Ureter (tissue), 1 donor: ENCODE measurements around the gene ANKRD33. TPM values are rescaled to one million over a fixed set of nuclear protein-coding genes. Genes with fewer than 3 reads are reported as not detected.

ENCODE experiments used
- DNase-seq: peaks from one replicate; pipeline ENCODE4 v3.0.0-alpha.2; 2020; ENCODE audit warnings: low spot score
- total RNA-seq: library from RNA; stranded (reverse); gene quantifications from one replicate; pipeline ENCODE4 v1.2.4, GENCODE V29; 2023
- donor health status: DM: yes; HTN: yes; CAD: no.

ANKRD33 gene
- not detected for total RNA-seq

- DNase-seq: no peak
Observed at GRCh38 chr12:51887476-51888315, at the start of gene ANKRD33. TSS of gene ANKRD33 (plus strand) at chr12:51888103. CDS start at chr12:51888187, 84 bp downstream.

GRCh38 chr12:51838762-51839161 is 49.1 kb upstream of the ANKRD33 start:
- no peak for DNase-seq

GRCh38 chr12:51839310-51839947 is 48.5 kb upstream of the ANKRD33 start:
- no peak for DNase-seq

GRCh38 chr12:51840966-51841365 is 46.9 kb upstream of the ANKRD33 start:
- DNase-seq: no peak

- DNase-seq: no peak
Observed at GRCh38 chr12:51841727-51842126, 46.2 kb upstream of the ANKRD33 start.

- no peak for DNase-seq
Observed at GRCh38 chr12:51844854-51845253, 43.0 kb upstream of the ANKRD33 start.

- DNase-seq: no peak
Observed at GRCh38 chr12:51845482-51845881, 42.4 kb upstream of the ANKRD33 start.

- DNase-seq: no peak
Observed at GRCh38 chr12:51846271-51846691, 41.6 kb upstream of the ANKRD33 start.

- no peak for DNase-seq
Observed at GRCh38 chr12:51846911-51847642, 40.8 kb upstream of the ANKRD33 start.

GRCh38 chr12:51847643-51848325 is 40.1 kb upstream of the ANKRD33 start:
- no peak for DNase-seq

- DNase-seq: no peak
Observed at GRCh38 chr12:51848326-51848727, 39.6 kb upstream of the ANKRD33 start, which contains the start of gene FIGNL2. TSS of gene FIGNL2 (minus strand) at chr12:51848718. CDS start at chr12:51822413, 26,305 bp downstream.

GRCh38 chr12:51848841-51849735 is 38.8 kb upstream of the ANKRD33 start:
- no peak for DNase-seq

GRCh38 chr12:51850081-51850964 is 37.6 kb upstream of the ANKRD33 start:
- no peak for DNase-seq

- no peak for DNase-seq
Observed at GRCh38 chr12:51850965-51851299, 37.0 kb upstream of the ANKRD33 start.

- DNase-seq: no peak
Observed at GRCh38 chr12:51851413-51852124, 36.3 kb upstream of the ANKRD33 start.

- DNase-seq: no peak
Observed at GRCh38 chr12:51852404-51853137, 35.3 kb upstream of the ANKRD33 start.

GRCh38 chr12:51855586-51856428 is 32.1 kb upstream of the ANKRD33 start:
- no peak for DNase-seq
